A549 (cell line): ENCODE results near the gene SEC14L6. TPM values are rescaled to one million over a fixed set of nuclear protein-coding genes. Genes with fewer than 3 reads are reported as not detected.

Experiments
- ATAC-seq, 2 experiments: fragments of 200-7000 bp in 1 of 2; fragments of >200 bp in 1 of 2; cut with Nextera tagmentation in 1 of 2; cut with Tn5 transposase in 1 of 2; 3 replicates each; pipeline versions ENCODE4 v1.8.0 to v1.9.1; 2018 to 2020; ENCODE audit warnings: mild to moderate bottlenecking in 1 of 2, moderate library complexity in 1 of 2
- CTCF ChIA-PET: fragments of 300-600 bp; sonication (Branson Sonifier 250); formaldehyde crosslinking; extraction: SDS; loops from one replicate; lab custom pipeline; 2021; ENCODE audit warnings: antibody characterized with exemption, inconsistent platforms; lab: Yijun Ruan, JAX
- POLR2A ChIA-PET: fragments of 350-600 bp; formaldehyde crosslinking; extraction: SDS; loops from one replicate; lab custom pipeline; 2021; ENCODE audit warnings: antibody characterized with exemption, inconsistent platforms; lab: Yijun Ruan, JAX
- DNase-seq, 2 experiments: peaks; one replicate each; pipeline versions ENCODE4 v3.0.0 to v3.0.0-alpha.2; 2011 to 2016; ENCODE audit warnings: low read depth in 1 of 2, low spot score in 1 of 2
- FAIRE-seq: peaks from 2 replicates; lab custom pipeline; 2011; peaks lifted over from hg19 to GRCh38; lab: Jason Lieb, UNC
- H3K27ac ChIP-seq, 2 experiments: fragments of >200 bp; sonication (Bioruptor Twin); formaldehyde crosslinking; 3 replicates each; pipeline ENCODE4 v1.5.1; 2016 to 2017
- H3K4me1 ChIP-seq: fragments of >200 bp; sonication (Bioruptor Twin); formaldehyde crosslinking; 3 replicates; pipeline ENCODE4 v1.6.1; 2016
- H3K4me2 ChIP-seq: fragments of >200 bp; sonication (Bioruptor Twin); formaldehyde crosslinking; 3 replicates; pipeline ENCODE4 v1.6.1; 2016
- H3K4me3 ChIP-seq: fragments of >200 bp; sonication (Bioruptor Twin); formaldehyde crosslinking; 3 replicates; pipeline ENCODE4 v1.5.1; 2016
- H3K9me3 ChIP-seq: fragments of >200 bp; sonication (Bioruptor Twin); formaldehyde crosslinking; 3 replicates; pipeline ENCODE4 v1.6.1; 2016
- CHD2 ChIP-seq: fragments of 150-350 bp; IDR thresholded peaks from 2 replicates; pipeline ENCODE4 v1.6.1; 2014; ENCODE audit warnings: low read length; ENCODE audit not compliant: partially characterized antibody
- CHD4 ChIP-seq: fragments of 200-600 bp; sonication (generic); IDR thresholded peaks from 2 replicates; pipeline ENCODE4 v1.6.1; 2016; ENCODE audit warnings: antibody characterized with exemption, mild to moderate bottlenecking, borderline replicate concordance
- EHMT2 ChIP-seq: fragments of 200-600 bp; sonication (generic); IDR thresholded peaks from 2 replicates; pipeline ENCODE4 v1.6.1; 2016; ENCODE audit warnings: antibody characterized with exemption, low read depth, mild to moderate bottlenecking, moderate library complexity
- EP300 ChIP-seq, 2 experiments: fragments of >200 bp; sonication (Bioruptor Twin); formaldehyde crosslinking; IDR thresholded peaks; 2 replicates in 1 of 2; 3 replicates in 1 of 2; pipeline ENCODE4 v1.6.1; 2016 to 2017
- GATA3 ChIP-seq: IDR thresholded peaks from 2 replicates; pipeline ENCODE4 v1.6.1; 2012; ENCODE audit warnings: borderline replicate concordance
- HEYL ChIP-seq: fragments of 250-450 bp; sonication (Bioruptor Pico); IDR thresholded peaks from 2 replicates; pipeline ENCODE4 v1.8.0; 2021; ENCODE audit warnings: mild to moderate bottlenecking, moderate library complexity
- HOXA7 ChIP-seq: fragments of 250-450 bp; sonication (Bioruptor Pico); IDR thresholded peaks from 2 replicates; pipeline ENCODE4 v1.5.0; 2020; ENCODE audit warnings: mild to moderate bottlenecking, moderate library complexity
- HOXB13 ChIP-seq: fragments of 250-450 bp; sonication (Bioruptor Pico); IDR thresholded peaks from 2 replicates; pipeline ENCODE4 v1.5.0; 2020; ENCODE audit warnings: low read depth, mild to moderate bottlenecking, moderate library complexity
- KDM5A ChIP-seq: fragments of 200-600 bp; sonication (generic); IDR thresholded peaks from 2 replicates; pipeline ENCODE4 v1.6.1; 2016; ENCODE audit warnings: antibody characterized with exemption, mild to moderate bottlenecking
- MAFK ChIP-seq: fragments of 450-650 bp; IDR thresholded peaks from 2 replicates; pipeline ENCODE4 v1.6.1; 2014; ENCODE audit not compliant: partially characterized antibody
- MYC ChIP-seq: IDR thresholded peaks from 2 replicates; pipeline ENCODE4 v1.6.1; 2012; ENCODE audit warnings: mild to moderate bottlenecking, inconsistent platforms, low read length, improper control_type of control experiment, borderline replicate concordance
- NR3C1 ChIP-seq: fragments of >200 bp; sonication (Bioruptor Twin); formaldehyde crosslinking; IDR thresholded peaks from 3 replicates; pipeline ENCODE4 v1.6.1; 2017
- RARB ChIP-seq: fragments of 250-450 bp; sonication (Bioruptor Pico); IDR thresholded peaks from 2 replicates; pipeline ENCODE4 v1.8.0; 2021; ENCODE audit warnings: mild to moderate bottlenecking, moderate library complexity
- RFX5 ChIP-seq: fragments of 450-650 bp; IDR thresholded peaks from 2 replicates; pipeline ENCODE4 v1.7.1; 2014; ENCODE audit warnings: antibody characterized with exemption, mild to moderate bottlenecking, moderate library complexity
- RNF2 ChIP-seq: fragments of 200-600 bp; sonication (generic); IDR thresholded peaks from 2 replicates; pipeline ENCODE4 v1.6.1; 2016; ENCODE audit warnings: low read depth, mild to moderate bottlenecking, antibody characterized with exemption, moderate library complexity, borderline replicate concordance
- SMC3 ChIP-seq: fragments of >200 bp; sonication (Bioruptor Twin); formaldehyde crosslinking; IDR thresholded peaks from 3 replicates; pipeline ENCODE4 v1.6.1; 2018; ENCODE audit warnings: inconsistent platforms
- TFCP2L1 ChIP-seq: fragments of 250-450 bp; sonication (Bioruptor Pico); IDR thresholded peaks from 2 replicates; pipeline ENCODE4 v1.5.0; 2021; ENCODE audit warnings: mild to moderate bottlenecking
- TP53 ChIP-seq: fragments of 250-450 bp; sonication (Bioruptor Pico); IDR thresholded peaks from 2 replicates; pipeline ENCODE4 v1.5.0; 2021; ENCODE audit warnings: mild to moderate bottlenecking, moderate library complexity
- ZFP36 ChIP-seq: fragments of 450-650 bp; IDR thresholded peaks from 2 replicates; pipeline ENCODE4 v1.6.1; 2014; ENCODE audit warnings: borderline replicate concordance; ENCODE audit not compliant: partially characterized antibody
- ZNF302 ChIP-seq: fragments of 250-450 bp; sonication (Bioruptor Pico); IDR thresholded peaks from 2 replicates; pipeline ENCODE4 v1.9.0; 2021; ENCODE audit warnings: inconsistent platforms, mild to moderate bottlenecking, moderate library complexity
- WGBS: methylation state at CpG from one replicate; pipeline ENCODE4 v1.1.6; 2017; ENCODE audit errors: missing lambda C conversion rate; 5-methylcytosine and 5-hydroxymethylcytosine counted together
- polyA plus RNA-seq, 4 experiments: library from polyadenylated mRNA; depleted of rRNA in 3 of 4; stranded (reverse); fragments of >200 nt; fragmentation: RNase III in 1 of 4; extraction: RNeasy Plus Mini Kit Qiagen cat#74134 plus additional on column Dnase treatment in 1 of 4; gene quantifications; 2 replicates in 3 of 4; 3 replicates in 1 of 4; pipeline ENCODE4 v1.2.3, GENCODE V29; 2011 to 2017
- TF ChIP-seq, protein P1 (sequence below): fragments of 250-450 bp; sonication (Bioruptor Pico); IDR thresholded peaks from 2 replicates; pipeline ENCODE4 v1.5.0; 2021; ENCODE audit warnings: mild to moderate bottlenecking, moderate library complexity, borderline replicate concordance
- TF ChIP-seq, protein P2 (sequence below): fragments of 450-650 bp; IDR thresholded peaks from 2 replicates; pipeline ENCODE4 v1.6.1; 2014; ENCODE audit warnings: antibody characterized with exemption
- TF ChIP-seq, protein P3 (sequence below): fragments of 250-450 bp; sonication (Bioruptor Pico); IDR thresholded peaks from 2 replicates; pipeline ENCODE4 v1.5.0; 2020; ENCODE audit warnings: low read depth, mild to moderate bottlenecking, moderate library complexity
- TF ChIP-seq, protein P4 (sequence below): IDR thresholded peaks from 2 replicates; pipeline ENCODE4 v1.6.1; 2012
- TF ChIP-seq, protein P5 (sequence below): fragments of 150-350 bp; IDR thresholded peaks from 2 replicates; pipeline ENCODE4 v1.6.1; 2014; ENCODE audit warnings: low read depth, mild to moderate bottlenecking, low read length

SEC14L6 gene
- polyA plus RNA-seq, 2 of the 4 experiments (the other 2 are of a cell fraction) = not detected

DNA sequence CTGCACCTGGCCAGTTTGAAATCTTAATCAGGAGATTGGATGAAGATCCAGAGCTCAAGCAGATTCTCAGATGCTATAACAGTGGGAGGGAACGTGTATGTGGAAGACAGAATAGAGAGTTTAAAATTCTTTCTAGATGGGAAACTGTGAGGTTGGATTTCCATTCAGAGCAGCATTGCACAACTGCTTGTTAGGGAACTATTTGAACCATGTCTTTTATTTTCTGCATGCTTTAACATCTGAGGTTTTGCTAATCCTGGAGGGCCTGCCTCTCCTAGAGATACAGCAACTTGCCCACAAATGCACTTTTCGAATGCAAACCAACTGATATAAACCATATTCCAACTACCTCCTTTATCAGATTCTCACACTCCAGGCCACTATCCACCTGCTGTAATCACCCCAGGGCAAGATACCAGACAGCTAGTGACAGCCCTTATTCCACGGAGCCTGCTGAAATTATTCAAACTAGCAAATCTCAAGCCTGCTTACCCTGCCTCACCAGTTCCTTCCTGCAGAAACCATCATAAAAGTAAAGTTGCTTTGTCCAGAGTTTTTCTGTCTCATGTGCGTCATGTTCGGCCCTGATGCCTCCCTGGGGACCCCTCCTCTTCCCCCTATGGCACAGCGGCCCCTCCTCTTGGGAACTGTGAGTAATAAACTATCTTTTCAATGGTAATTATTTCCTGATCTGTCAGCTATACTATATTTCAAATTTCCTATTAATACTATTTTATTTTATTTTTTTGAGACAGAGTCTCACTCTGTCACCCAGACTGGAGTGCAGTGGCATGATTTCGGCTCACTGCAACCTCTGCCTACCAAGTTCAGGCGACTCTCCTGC, 22.7 kb downstream of the SEC14L6 start:
- 52% methylated on average over 8 of the region's 8 CpGs for WGBS
- H3K4me2 ChIP-seq = no peak overlapping the region

DNA sequence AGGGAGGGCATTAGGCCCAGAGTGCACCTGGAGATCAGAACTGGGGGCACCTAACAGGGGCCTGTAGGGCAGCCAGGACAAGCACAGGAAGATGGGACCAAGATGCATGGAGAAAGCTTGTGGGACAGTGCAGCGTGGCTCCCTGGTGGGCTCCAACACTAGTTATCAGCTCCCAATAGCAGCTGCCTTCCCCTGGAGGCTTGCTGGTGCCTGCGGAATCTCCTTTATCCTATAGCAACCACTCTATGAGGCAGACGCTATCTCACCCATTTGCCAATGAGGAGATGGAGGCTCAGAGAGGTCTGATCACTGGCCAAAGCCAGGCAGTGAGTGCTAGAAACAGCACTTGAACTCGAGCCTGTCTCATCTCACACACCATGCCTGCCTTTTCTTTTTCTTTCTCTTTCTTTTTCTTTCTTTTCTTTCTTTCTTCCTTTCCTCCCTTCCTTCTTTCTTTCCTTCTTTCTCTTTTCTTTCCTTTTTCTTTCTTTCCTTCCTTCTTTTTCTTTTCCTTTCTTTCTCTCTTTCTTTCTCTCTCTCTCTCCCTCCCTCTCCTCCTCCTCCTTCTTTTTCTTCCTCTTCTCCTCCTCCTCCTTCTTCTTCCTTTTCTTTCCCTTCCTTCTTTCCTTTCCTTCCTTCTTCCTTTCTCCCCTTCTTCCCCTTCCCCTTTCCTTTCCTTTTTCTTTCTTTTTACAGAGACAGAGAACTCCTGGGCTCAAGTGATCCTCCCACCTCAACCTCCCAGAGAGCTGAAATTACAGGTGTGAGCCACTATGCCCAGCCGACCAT, 25.0 kb downstream of the SEC14L6 start:
- FAIRE-seq = no peak
- Histone ChIP-seq H3K4me1 (no peaks in the 10 kb centered on the region), H3K27ac (no peak overlapping the region), H3K4me3 (no peak overlapping the region), H3K9me3 (no peaks in the 10 kb centered on the region), H3K4me2 (no peak overlapping the region)
- WGBS = 55% methylated on average over 5 of the region's 5 CpGs
- no peak for DNase-seq
- no peak for ATAC-seq
- CTCF ChIA-PET = no interaction called here
- TF ChIP-seq MYC (no peak), CHD4 (no peak), HOXA7 (CRISPR knock-in tag) (no peak), TP53 (CRISPR knock-in tag) (no peak), ZFP36 (no peak), HOXB13 (CRISPR knock-in tag) (no peak), SMC3 (no peak)
- TF ChIP-seq, protein P1, sequence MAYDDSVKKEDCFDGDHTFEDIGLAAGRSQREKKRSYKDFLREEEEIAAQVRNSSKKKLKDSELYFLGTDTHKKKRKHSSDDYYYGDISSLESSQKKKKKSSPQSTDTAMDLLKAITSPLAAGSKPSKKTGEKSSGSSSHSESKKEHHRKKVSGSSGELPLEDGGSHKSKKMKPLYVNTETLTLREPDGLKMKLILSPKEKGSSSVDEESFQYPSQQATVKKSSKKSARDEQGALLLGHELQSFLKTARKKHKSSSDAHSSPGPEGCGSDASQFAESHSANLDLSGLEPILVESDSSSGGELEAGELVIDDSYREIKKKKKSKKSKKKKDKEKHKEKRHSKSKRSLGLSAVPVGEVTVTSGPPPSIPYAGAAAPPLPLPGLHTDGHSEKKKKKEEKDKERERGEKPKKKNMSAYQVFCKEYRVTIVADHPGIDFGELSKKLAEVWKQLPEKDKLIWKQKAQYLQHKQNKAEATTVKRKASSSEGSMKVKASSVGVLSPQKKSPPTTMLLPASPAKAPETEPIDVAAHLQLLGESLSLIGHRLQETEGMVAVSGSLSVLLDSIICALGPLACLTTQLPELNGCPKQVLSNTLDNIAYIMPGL = no peak
- TF ChIP-seq, all 56 proteins: peak for 0
- POLR2A ChIA-PET = no interaction called here

More for the DNA sequence above, 22.7 kb downstream of the SEC14L6 start:
- POLR2A ChIA-PET = no interaction called here
- Histone ChIP-seq H3K4me1 (no peaks in the 10 kb centered on the region), H3K9me3 (no peaks in the 10 kb centered on the region), H3K4me3 (no peak overlapping the region), H3K27ac (no peak overlapping the region)
- ATAC-seq = no peak
- CTCF ChIA-PET = interaction anchor here (1.0 kb wide), 1 partner anchor 29 kb away, joined by 3 read pairs; no protein-coding TSS in a partner anchor
- no peak for DNase-seq
- FAIRE-seq = no peak
- no peak for TF ChIP-seq MAFK
- TF ChIP-seq, protein P2, sequence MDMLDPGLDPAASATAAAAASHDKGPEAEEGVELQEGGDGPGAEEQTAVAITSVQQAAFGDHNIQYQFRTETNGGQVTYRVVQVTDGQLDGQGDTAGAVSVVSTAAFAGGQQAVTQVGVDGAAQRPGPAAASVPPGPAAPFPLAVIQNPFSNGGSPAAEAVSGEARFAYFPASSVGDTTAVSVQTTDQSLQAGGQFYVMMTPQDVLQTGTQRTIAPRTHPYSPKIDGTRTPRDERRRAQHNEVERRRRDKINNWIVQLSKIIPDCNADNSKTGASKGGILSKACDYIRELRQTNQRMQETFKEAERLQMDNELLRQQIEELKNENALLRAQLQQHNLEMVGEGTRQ = no peak
- TF ChIP-seq NR3C1 = no peak
- no peak for TF ChIP-seq GATA3
- TF ChIP-seq TFCP2L1 (CRISPR knock-in tag) = no peak
- no peak for TF ChIP-seq EHMT2
- no peak for TF ChIP-seq RFX5
- no peak for TF ChIP-seq HEYL (CRISPR knock-in tag)
- TF ChIP-seq, protein P3, sequence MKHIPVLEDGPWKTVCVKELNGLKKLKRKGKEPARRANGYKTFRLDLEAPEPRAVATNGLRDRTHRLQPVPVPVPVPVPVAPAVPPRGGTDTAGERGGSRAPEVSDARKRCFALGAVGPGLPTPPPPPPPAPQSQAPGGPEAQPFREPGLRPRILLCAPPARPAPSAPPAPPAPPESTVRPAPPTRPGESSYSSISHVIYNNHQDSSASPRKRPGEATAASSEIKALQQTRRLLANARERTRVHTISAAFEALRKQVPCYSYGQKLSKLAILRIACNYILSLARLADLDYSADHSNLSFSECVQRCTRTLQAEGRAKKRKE (CRISPR knock-in tag) = no peak
- TF ChIP-seq EP300 (IDR thresholded peaks at IDR 0.05) = no peak
- no peak for TF ChIP-seq ZNF302 (CRISPR knock-in tag)
- TF ChIP-seq, protein P4, sequence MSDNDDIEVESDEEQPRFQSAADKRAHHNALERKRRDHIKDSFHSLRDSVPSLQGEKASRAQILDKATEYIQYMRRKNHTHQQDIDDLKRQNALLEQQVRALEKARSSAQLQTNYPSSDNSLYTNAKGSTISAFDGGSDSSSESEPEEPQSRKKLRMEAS = no peak
- no peak for TF ChIP-seq CHD2
- TF ChIP-seq RARB = no peak
- no peak for TF ChIP-seq KDM5A
- no peak for TF ChIP-seq RNF2
- TF ChIP-seq ZFP36 = no peak
- TF ChIP-seq HOXB13 (CRISPR knock-in tag) = no peak
- TF ChIP-seq, protein P5, sequence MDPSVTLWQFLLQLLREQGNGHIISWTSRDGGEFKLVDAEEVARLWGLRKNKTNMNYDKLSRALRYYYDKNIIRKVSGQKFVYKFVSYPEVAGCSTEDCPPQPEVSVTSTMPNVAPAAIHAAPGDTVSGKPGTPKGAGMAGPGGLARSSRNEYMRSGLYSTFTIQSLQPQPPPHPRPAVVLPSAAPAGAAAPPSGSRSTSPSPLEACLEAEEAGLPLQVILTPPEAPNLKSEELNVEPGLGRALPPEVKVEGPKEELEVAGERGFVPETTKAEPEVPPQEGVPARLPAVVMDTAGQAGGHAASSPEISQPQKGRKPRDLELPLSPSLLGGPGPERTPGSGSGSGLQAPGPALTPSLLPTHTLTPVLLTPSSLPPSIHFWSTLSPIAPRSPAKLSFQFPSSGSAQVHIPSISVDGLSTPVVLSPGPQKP = no peak
